22Rv1 (cell line): ENCODE data around the gene YPEL3.

ENCODE experiments used
- H3K27ac ChIP-seq: fragments of 450-650 bp; 2 replicates; pipeline ENCODE4 v1.5.1; 2017
- CTCF ChIP-seq: fragments of 450-650 bp; IDR thresholded peaks from 2 replicates; pipeline ENCODE4 v1.5.1; 2017; ENCODE audit warnings: mild to moderate bottlenecking
- ZFX ChIP-seq: fragments of 450-650 bp; IDR thresholded peaks from 2 replicates; pipeline ENCODE4 v1.6.1; 2017; ENCODE audit warnings: antibody characterized with exemption, borderline replicate concordance

YPEL3 gene

GRCh38 chr16:30075503-30076275 is 20.3 kb downstream of the YPEL3 start, which contains the start of gene PPP4C:
Gene PPP4C (plus strand): TSS chr16:30075994. CDS start chr16:30076378, 384 bp downstream.
- TF ChIP-seq CTCF: 0 out of 2 replicates have a peak, but pooled peaks have one; percentile 1
- TF ChIP-seq ZFX: no peak
- H3K27ac ChIP-seq: peak within 1 kb of the TSS; percentile 89

GRCh38 chr16:30070490-30070889 is 25.5 kb downstream of the YPEL3 start:
- peak overlapping the region; percentile 33; the same call in 1 of the 2 replicates for H3K27ac ChIP-seq

GRCh38 chr16:30069611-30070462 is 26.2 kb downstream of the YPEL3 start:
- 0 out of 2 replicates have a peak overlapping the region, but pooled peaks have one; percentile 33 for H3K27ac ChIP-seq

More at GRCh38 chr16:30070490-30070889, 25.5 kb downstream of the YPEL3 start:
- TF ChIP-seq ZFX (no peak), CTCF (no peak)

GRCh38 chr16:30068750-30069610 is 27.0 kb downstream of the YPEL3 start:
- peak overlapping the region; percentile 98; the same call in 1 of the 2 replicates for H3K27ac ChIP-seq
- TF ChIP-seq ZFX: no peak
- peak; percentile 44 for TF ChIP-seq CTCF

More at GRCh38 chr16:30069611-30070462, 26.2 kb downstream of the YPEL3 start:
- TF ChIP-seq ZFX: no peak
- no peak for TF ChIP-seq CTCF

GRCh38 chr16:30068333-30068732 is 27.7 kb downstream of the YPEL3 start:
- H3K27ac ChIP-seq: peak overlapping the region; percentile 98
- TF ChIP-seq CTCF (no peak), ZFX (no peak)

GRCh38 chr16:30067584-30067916 is 28.5 kb downstream of the YPEL3 start:
- TF ChIP-seq ZFX: no peak
- H3K27ac ChIP-seq: peak overlapping the region; percentile 98
